Endometrial microvascular endothelial cells (primary cell): ENCODE data around the gene DPT. TPM values are rescaled to one million over a fixed set of nuclear protein-coding genes. Genes with fewer than 3 reads are reported as not detected.

Experiments
- in situ Hi-C: cut with HindIII; loops from 2 replicates; pipeline ENCODE4 v1.10.0; 2017; ENCODE audit warnings: low sequenced_read_pairs, low pct_unique_long_range_greater_than_20kb; ENCODE audit errors: inconsistent ontology term
- total RNA-seq: library from RNA; depleted of rRNA; stranded (reverse); fragments of >200 nt; gene quantifications from one replicate; pipeline ENCODE4 v1.2.3, GENCODE V29; 2015; ENCODE audit errors: inconsistent ontology term

Gene DPT
- total RNA-seq, 1 donor from 2014 or later: not detected

DNA sequence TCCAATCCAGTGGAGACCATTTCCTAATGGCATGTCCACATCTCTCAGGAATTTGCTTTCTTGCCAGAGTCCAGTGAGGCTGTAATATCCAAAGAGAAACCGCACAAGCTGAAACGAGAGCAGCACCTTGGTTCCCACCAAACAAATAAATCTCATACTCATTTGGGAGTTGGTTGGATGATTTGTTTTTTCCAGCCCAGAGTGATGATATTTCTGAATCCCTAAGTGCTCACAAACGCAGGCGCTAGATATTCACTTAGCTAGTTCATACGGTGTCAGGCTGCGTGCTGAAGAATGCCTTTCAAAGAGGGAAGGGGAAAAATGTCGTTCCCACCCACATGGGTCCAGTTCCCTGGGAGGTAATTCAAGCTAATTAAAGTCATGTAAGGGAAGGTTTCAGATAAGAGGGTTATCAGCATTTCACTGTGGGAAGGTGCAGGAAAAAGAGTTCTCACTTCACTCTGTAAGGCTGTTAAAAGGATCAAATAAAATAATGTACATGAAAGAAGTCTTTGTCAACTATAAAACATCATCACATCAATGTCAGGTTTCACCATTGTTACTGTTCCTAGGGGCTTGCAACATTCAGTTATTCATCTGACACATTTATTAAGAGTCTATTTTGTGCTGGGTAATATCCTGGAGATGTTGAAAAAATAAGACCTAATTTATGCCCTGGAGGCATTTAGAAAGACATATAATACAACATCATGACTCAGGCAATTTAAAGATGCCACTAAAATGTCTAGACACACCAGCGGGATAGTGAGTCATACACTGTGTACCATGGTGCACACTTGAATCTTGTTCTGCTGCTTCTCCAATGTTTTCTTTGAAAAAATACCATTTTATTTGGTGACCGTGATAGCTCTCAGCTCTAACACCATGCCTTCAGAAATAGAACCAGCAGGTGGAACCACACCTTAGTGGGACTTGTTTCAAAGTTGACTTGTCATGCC is 19.3 kb downstream of the DPT start:
- in situ Hi-C loops: no loop called here

GRCh38 chr1:168708698-168709404 is 20.2 kb downstream of the DPT start:
- in situ Hi-C loops: no loop called here

GRCh38 chr1:168706391-168706992 is 22.5 kb downstream of the DPT start:
- in situ Hi-C loops: no loop called here

- in situ Hi-C loops: no loop called here
Measured at GRCh38 chr1:168700575-168701268, 28.3 kb downstream of the DPT start.

GRCh38 chr1:168698453-168698852 is 30.6 kb downstream of the DPT start:
- in situ Hi-C loops: no loop called here

DNA sequence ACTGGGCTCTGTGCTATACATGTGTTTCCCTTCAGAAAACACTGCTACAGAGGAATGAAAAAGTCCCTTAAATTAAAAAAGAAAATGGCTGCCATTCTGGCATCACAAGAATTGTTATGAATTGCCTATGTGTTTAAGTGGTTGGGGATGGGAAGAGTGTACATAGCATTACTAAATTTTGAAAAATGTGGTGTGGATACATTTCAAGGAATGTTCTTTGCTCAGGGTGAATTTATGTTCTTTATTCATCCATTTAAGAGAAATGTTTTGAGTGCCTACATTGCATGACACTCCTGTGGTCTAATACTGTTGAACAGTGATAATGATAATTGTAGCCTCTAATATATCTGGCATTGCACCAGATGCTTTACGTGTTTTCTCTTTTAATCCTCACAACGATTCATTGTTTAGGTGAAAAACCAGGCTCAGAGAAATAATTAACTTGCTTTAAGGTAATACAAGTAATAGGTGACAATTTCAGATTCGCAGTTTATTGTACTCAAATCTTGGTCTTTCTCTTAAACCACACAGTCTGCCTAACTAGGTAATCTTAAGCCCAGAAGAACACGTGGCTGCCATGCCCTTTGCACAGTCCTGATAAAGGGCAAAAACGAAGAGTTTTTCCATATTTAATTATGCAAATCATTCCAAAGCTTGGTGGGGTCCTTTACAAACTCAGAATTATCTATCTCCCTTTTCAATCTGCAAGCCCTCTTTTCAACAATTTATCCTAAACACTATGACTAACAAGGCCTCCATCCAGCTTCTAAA is 31.5 kb downstream of the DPT start:
- in situ Hi-C loops: no loop called here

DNA sequence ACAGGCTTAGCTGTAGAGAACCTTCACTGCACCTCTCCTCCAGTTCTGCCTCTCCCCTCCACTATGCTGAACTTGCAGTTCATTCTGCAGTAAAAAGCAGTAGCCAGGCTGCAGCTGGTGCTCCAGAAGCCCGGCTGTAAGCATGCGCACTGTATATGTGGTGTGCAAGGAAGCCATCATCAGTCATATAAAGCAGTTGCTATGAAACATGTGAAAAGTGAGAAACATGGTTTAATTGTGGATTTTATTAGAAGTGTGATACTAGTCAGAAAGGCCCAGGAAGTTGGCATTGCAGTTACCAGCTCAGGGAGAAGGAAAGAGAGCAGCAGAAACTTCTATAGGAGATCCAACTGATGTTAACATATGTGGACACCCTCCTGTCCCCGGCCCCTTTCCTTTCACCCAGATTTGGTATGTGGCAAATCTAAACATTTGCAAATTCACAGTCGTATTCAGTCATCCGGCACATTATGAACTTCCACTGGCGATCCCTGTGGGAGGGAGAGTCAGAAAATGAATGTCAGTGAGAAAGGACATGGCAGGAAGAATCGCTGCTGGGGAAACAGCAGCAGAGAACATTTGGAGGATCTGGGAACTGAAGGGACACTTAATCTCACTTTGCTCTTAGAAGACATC is 32.8 kb downstream of the DPT start:
- in situ Hi-C loops: no loop called here

DNA sequence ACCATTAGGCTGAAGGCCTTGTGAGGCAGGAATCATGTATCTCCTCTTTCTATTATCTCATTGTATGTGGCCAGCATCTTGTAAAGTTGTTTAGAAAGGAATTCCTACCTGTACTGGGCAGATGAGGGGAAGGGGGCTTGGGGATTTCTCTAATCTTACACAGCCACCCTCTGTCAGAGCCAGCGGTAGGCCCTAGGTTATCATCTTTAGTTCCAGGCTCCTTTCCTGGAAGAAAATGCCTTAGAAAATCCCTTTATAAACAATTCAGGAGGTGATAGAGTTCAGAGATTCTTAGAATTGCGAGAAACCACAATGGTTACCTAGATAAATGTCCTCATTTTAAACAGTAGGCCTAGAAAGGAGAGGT is 35.2 kb downstream of the DPT start:
- in situ Hi-C loops: no loop called here

DNA sequence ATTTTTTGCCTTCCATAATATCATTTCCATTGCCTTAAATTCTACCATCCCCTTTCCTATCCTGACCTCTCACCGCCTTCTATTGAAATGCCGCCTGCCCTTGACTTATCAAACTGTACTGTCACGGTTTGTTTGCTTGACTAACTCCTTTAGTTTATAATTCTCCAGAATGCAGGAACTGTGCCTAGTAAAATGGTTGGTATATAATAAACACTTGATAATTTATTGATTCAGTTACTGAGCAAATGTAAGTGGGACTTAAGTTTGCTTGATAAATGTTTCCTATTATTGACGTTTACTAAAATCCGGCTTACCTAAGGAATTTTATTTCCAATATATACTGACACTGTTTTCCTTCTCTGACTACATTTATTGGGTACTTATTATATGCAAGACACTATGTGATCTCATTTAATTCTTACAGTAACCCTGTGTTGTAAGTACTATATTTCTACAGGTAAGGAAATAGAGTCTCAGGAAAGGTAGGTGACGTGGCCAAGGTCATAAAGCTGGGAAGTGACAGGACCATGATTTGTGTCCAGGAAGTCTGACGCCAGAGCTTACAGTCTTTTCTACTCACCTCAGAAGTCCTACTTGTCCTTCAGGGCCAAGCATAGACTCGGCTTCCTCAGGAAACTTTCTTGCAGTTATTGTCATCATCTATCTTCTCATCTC is 35.7 kb downstream of the DPT start:
- in situ Hi-C loops: no loop called here

DNA sequence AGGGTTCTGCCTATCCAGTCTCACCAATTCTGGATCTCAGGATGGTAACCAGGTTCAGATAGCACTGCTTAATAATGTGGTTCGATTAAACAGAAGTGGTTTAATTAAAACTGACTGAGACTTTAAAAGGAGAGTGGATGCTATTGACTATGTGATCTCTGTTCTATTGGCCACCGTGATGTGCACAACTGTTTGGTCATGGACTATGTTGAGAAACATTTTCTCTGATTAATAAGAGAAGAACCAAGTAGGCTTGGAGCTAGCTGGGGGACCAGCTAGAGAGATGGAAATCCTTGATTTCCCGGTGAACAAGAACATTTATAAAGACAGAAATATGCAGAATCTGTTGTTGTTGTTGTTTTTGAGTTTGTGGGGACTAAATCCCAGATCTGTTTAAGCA is 36.5 kb downstream of the DPT start:
- in situ Hi-C loops: no loop called here

DNA sequence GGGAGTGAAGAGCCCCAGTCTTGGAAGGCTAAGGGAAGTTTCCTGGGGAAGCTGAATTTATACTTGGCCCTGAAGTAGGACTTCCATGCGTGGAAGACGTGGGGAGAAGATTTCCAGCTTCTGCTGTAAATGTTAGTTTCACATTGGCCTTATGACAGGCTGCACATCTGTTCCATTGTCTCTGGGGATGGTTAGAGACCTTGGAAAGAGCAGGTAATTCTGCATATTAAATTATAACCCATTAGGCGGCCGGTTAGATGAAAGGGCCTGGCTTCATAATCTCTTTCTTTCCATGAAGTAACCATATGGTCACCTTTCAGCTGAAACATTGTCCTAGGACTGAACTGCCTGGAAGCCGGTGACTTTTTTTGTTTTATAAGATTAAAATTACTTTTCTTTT is 37.5 kb downstream of the DPT start:
- in situ Hi-C loops: no loop called here

DNA sequence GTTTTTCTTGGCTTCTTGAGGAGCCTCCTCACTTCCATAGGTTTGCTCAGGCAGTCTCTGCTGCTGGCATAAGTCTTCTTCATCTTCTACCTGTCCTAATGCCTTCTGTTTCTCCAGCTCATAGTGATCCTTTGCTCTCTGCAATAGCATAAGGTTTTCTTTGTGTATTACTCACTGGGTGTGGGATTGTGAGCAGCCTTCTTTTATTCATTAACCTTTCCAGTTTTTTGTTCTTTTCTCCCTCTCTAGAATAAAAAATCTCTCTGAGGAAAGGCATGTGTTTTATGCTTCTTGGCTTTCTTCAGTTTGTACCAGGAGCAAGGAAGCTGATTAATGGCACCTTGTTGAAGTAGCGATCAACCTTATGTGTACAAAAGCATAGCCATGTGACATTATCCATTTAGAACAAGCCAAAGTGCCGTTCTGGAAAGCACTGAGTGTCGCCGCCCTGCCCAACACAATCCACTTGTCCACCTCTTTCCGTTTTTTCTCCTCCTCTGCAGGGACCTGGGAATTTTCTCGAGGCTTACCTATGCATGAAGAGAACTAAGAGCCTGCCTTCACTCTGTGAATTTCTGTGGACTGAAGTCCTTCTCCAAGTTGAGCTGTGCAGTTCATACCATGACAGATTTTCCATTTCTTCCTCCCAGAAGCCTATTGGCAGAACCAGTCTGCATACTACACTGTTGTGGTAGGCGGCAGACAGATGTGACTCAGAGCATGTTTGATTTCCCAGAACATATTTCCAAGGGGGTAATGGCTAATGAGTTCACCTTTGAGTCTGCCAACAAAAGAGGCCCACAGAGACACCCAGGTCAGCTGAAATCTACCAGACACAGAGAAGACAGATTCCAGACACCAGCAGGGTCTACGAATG is 39.0 kb downstream of the DPT start:
- in situ Hi-C loops: no loop called here

DNA sequence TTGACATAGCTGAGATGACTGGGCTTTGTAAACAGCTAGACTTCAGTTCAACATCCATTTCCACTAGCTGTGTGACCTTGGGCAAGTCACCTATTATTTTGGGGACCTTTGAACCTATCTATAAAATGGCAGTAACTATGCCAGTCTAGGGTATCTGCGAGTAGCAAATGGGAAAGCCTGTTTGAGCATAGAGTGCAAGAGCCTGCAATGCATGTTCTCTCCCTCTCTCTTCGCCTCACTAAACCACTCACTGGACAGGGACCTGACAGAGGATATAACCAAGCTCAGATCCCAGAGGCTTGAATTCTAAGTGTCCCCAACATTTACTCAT is 39.7 kb downstream of the DPT start:
- in situ Hi-C loops: no loop called here

GRCh38 chr1:168688644-168689326 is 40.2 kb downstream of the DPT start:
- in situ Hi-C loops: no loop called here

- in situ Hi-C loops: no loop called here
Measured at GRCh38 chr1:168687816-168688215, 41.2 kb downstream of the DPT start.

- in situ Hi-C loops: no loop called here
Measured at GRCh38 chr1:168686666-168687065, 42.3 kb downstream of the DPT start.
